Gastroesophageal sphincter (tissue), 4 donors: Measurements from ENCODE around the gene KCND2. TPM values are rescaled to one million over a fixed set of nuclear protein-coding genes. Genes with fewer than 3 reads are reported as not detected.

Experiments
- ATAC-seq: fragments of 150-250 bp; one replicate; pipeline ENCODE4 v1.9.1; 2016; ENCODE audit warnings: mild to moderate bottlenecking, moderate library complexity
- H3K27ac ChIP-seq, 4 donors: fragments of 200-600 bp; sonication (generic) in 3 of 4; 1 replicate in 3 of 4; 2 replicates in 1 of 4; pipeline ENCODE4 v1.5.1; 2016 to 2019
- H3K27me3 ChIP-seq: fragments of 200-600 bp; sonication (generic); one replicate; pipeline ENCODE4 v1.5.1; 2019
- H3K36me3 ChIP-seq, 2 donors: fragments of 200-600 bp; sonication (generic); one replicate each; pipeline ENCODE4 v1.5.1; 2019; ENCODE audit warnings: control low read depth in 1 of 2
- H3K4me1 ChIP-seq, 3 donors: fragments of 200-600 bp; sonication (generic); 1 replicate in 2 of 3; 2 replicates in 1 of 3; pipeline ENCODE4 v1.5.1; 2016 to 2019; ENCODE audit warnings: control low read depth in 2 of 3
- H3K4me3 ChIP-seq, 2 donors: fragments of 200-600 bp; sonication (generic); one replicate each; pipeline ENCODE4 v1.5.1; 2019; ENCODE audit warnings: mild to moderate bottlenecking in 1 of 2, moderate library complexity in 1 of 2
- H3K9me3 ChIP-seq, 3 donors: fragments of 200-600 bp; sonication (generic); one replicate each; pipeline ENCODE4 v1.5.1; 2017 to 2019; ENCODE audit warnings: control low read depth in 2 of 3
- EP300 ChIP-seq: sonication (generic); formaldehyde crosslinking; IDR thresholded peaks from one replicate; pipeline ENCODE4 v1.6.1; 2017; ENCODE audit warnings: antibody characterized with exemption, mild to moderate bottlenecking
- POLR2A ChIP-seq, 2 donors: fragments of 450-650 bp; IDR thresholded peaks; one replicate each; pipeline ENCODE4 v1.6.1; 2017; ENCODE audit warnings: antibody characterized with exemption in 2 of 2, mild to moderate bottlenecking in 2 of 2, moderate library complexity in 1 of 2
- POLR2AphosphoS5 ChIP-seq: sonication (generic); formaldehyde crosslinking; IDR thresholded peaks from one replicate; pipeline ENCODE4 v1.6.1; 2017; ENCODE audit warnings: antibody characterized with exemption
- WGBS, 2 donors: methylation state at CpG; one replicate each; pipeline ENCODE4 v1.1.5; 2018; ENCODE audit warnings: low coverage in 1 of 2; 5-methylcytosine and 5-hydroxymethylcytosine counted together
- total RNA-seq, 4 donors: library from RNA; depleted of rRNA; stranded (reverse); fragments of >200 nt; gene quantifications; one replicate each; pipeline ENCODE4 v1.1.0, GENCODE V29; 2016
- TF ChIP-seq, protein P1 (sequence below), 4 experiments: fragments of 200-600 bp in 2 of 4; fragments of 450-650 bp in 2 of 4; sonication (generic) in 1 of 4; IDR thresholded peaks; one replicate each; pipeline ENCODE4 v1.5.1; 2017 to 2019; ENCODE audit warnings: antibody characterized with exemption in 4 of 4, mild to moderate bottlenecking in 2 of 4, moderate library complexity in 2 of 4

Gene KCND2
- total RNA-seq, 4 donors from 2014 or later, result 0.40 to 0.93 (median 0.66) TPM

DNA sequence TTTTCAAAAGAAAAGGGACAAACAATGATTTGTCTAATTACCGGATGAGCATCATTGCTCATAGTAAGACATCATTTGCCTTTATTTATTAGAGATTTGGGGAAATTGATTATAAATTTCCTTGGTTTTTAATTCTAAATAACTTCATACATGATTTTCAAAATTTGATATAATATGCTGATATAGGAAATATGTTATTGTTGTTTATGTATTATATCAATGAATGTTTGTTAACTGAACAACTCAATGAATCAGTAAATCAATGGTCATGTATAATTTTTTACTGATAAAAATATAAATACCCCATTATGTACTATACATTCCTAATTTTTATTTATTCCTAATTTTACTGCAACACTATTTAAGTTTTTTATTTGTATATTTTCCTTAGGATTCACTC lies 327.6 kb downstream of the KCND2 start:
- no peaks in the 10 kb centered on the region for H3K27me3 ChIP-seq
- H3K4me1 ChIP-seq, result no peaks in the 10 kb centered on the region
- TF ChIP-seq POLR2A (IDR thresholded peaks at IDR 0.05) (no peak), POLR2AphosphoS5 (no peak), EP300 (no peak)
- TF ChIP-seq, protein P1, sequence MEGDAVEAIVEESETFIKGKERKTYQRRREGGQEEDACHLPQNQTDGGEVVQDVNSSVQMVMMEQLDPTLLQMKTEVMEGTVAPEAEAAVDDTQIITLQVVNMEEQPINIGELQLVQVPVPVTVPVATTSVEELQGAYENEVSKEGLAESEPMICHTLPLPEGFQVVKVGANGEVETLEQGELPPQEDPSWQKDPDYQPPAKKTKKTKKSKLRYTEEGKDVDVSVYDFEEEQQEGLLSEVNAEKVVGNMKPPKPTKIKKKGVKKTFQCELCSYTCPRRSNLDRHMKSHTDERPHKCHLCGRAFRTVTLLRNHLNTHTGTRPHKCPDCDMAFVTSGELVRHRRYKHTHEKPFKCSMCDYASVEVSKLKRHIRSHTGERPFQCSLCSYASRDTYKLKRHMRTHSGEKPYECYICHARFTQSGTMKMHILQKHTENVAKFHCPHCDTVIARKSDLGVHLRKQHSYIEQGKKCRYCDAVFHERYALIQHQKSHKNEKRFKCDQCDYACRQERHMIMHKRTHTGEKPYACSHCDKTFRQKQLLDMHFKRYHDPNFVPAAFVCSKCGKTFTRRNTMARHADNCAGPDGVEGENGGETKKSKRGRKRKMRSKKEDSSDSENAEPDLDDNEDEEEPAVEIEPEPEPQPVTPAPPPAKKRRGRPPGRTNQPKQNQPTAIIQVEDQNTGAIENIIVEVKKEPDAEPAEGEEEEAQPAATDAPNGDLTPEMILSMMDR (IDR thresholded peaks at IDR 0.05), result no peak
- no peaks in the 10 kb centered on the region for H3K9me3 ChIP-seq
- no peak overlapping the region for H3K27ac ChIP-seq
- H3K4me3 ChIP-seq, result no peak overlapping the region
- H3K36me3 ChIP-seq, result no peaks in the 10 kb centered on the region
- 82 to 100% methylated on average over 1 of the region's 1 CpG for WGBS, 2 donors
- no peak for ATAC-seq

DNA sequence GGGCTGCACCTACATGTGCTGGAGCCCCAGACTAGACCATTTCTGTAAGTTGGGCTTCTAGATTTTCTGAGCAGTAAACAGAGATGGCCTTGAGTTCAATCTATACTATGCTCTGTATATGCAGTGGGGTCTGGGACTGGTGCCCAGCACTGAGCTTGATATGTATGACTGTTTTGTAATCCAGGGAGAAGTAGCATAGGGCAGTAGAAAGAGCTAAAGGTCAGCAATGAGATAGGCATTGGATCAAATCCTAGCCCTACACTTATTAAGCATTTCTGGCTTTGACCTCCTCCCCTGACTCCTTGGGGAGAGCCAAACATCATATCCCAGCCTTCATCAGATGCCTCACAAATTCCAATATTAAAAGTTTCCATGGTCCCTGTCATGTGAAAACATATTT lies 330.4 kb downstream of the KCND2 start:
- ATAC-seq, result no peak
- Histone ChIP-seq H3K27me3 (no peaks in the 10 kb centered on the region), H3K4me3 (no peak overlapping the region), H3K27ac (no peak overlapping the region), H3K36me3 (no peaks in the 10 kb centered on the region), H3K9me3 (no peaks in the 10 kb centered on the region), H3K4me1 (no peaks in the 10 kb centered on the region)
- TF ChIP-seq POLR2AphosphoS5, result no peak
- no peak for TF ChIP-seq POLR2A (IDR thresholded peaks at IDR 0.05)
- TF ChIP-seq, protein P1 (IDR thresholded peaks at IDR 0.05), result no peak
- TF ChIP-seq EP300, result no peak

DNA sequence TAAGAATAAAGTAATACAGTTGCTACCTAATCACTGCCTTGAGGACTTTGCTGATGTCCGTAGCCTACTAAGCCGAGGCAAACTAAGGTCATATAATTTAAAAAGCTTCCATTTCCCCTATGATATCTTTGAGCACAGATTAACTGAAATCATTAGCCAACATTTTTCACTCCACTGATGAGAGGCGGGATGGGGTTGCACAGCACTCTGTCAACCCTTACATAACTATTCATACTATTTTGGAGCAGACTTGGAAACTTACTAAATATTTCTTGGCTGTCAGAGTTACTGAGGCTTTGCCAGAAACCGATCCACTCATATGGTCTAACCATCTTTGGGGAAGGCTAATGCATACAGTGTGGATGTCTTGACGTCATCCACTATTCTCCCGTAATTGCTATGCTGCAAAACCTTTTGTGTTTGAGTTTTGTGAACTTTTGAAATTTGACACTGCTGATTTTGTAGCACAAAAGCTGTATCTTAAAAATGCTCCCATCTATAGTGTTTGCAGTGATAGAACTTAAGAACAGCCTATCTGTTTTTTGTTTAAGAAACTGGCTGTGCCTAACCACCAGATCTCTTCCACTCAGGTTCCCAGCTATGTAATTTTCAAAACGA lies 336.3 kb downstream of the KCND2 start:
- H3K9me3 ChIP-seq, result no peaks in the 10 kb centered on the region
- no peak overlapping the region for H3K27ac ChIP-seq
- H3K4me3 ChIP-seq, result no peak overlapping the region
- no peak for ATAC-seq
- 49 to 53% methylated on average over 7 of the region's 7 CpGs for WGBS, 2 donors
- no peaks in the 10 kb centered on the region for H3K4me1 ChIP-seq
- H3K27me3 ChIP-seq, result no peaks in the 10 kb centered on the region
- H3K36me3 ChIP-seq, result no peaks in the 10 kb centered on the region
- TF ChIP-seq POLR2A (IDR thresholded peaks at IDR 0.05), result no peak
- TF ChIP-seq EP300, result no peak

DNA sequence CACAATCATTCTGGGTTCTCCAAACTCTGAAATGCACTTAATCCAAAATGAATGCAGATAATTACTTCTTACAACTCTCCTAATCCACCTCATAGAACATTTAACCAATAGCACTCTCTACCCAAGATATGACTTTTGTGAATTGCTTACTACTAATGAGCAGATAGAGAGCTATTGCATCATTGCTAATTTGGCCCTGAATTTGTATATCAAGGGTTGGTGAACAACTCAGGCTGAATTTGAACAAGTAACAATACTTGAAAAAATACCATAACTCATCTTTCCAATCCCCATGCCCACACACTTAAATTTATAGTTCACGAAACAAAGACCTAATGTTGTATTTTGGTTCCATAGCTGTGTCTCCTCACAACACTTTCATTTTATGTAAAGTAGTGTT lies 339.0 kb downstream of the KCND2 start:
- WGBS, 2 donors, result 94 to 100% methylated on average over 1 of the region's 1 CpG
- ATAC-seq, result no peak

DNA sequence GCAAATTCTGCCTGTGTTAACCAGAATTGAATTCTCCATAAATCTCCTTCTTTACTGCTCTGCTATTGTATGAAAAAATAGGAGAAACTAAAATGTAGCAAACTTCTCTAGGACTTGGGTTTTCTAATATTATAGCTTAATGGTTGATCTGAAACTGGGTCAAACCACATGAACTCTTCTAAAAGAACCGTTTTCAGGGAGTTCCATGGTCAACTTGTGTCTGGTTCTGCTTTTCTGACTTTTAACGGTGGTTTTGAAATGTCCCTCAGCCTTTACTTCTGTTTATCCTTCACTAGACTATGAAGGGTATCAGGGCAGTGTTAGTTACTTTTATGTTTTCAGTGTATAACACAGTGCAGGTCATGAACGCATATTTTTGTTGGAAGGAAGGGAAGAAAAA lies 342.7 kb downstream of the KCND2 start:
- TF ChIP-seq EP300, result no peak
- Histone ChIP-seq H3K4me1 (no peaks in the 10 kb centered on the region), H3K36me3 (no peaks in the 10 kb centered on the region), H3K27ac (no peak overlapping the region), H3K4me3 (no peak overlapping the region), H3K9me3 (no peaks in the 10 kb centered on the region), H3K27me3 (no peaks in the 10 kb centered on the region)
- no peak for ATAC-seq
- WGBS, 2 donors, result 51 to 84% methylated on average over 2 to 3 of the region's 3 CpGs

More for the DNA sequence above, 339.0 kb downstream of the KCND2 start:
- H3K27me3 ChIP-seq, result no peaks in the 10 kb centered on the region
- no peaks in the 10 kb centered on the region for H3K9me3 ChIP-seq
- TF ChIP-seq, protein P1 (IDR thresholded peaks at IDR 0.05), result no peak
- TF ChIP-seq POLR2A (IDR thresholded peaks at IDR 0.05), result no peak
- no peak overlapping the region for H3K4me3 ChIP-seq
- no peak overlapping the region for H3K27ac ChIP-seq
- no peaks in the 10 kb centered on the region for H3K4me1 ChIP-seq
- no peaks in the 10 kb centered on the region for H3K36me3 ChIP-seq

DNA sequence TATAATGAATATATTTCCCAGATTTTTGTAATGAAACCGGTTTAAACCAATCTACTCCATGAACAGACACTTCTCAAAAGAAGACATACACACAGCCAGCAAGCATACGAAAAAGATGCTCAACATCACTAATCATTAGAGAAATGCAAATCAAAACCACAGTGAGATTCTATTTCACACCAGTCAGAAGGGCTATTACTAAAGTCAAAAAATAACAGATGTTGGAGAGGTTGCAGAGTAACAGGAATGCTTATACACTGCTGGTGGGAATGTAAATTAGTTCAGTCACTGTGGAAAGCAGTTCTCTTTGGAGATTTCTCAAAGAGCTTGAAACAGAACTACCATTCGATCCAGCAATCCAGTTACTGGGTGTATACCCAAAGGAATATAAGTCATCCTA lies 344.3 kb downstream of the KCND2 start:
- no peak for ATAC-seq
- Histone ChIP-seq H3K27me3 (no peaks in the 10 kb centered on the region), H3K36me3 (no peaks in the 10 kb centered on the region), H3K4me3 (no peak overlapping the region), H3K27ac (no peak overlapping the region), H3K9me3 (no peaks in the 10 kb centered on the region), H3K4me1 (no peaks in the 10 kb centered on the region)
- TF ChIP-seq, protein P1 (IDR thresholded peaks at IDR 0.05), result no peak
- TF ChIP-seq POLR2AphosphoS5, result no peak
- no peak for TF ChIP-seq EP300
- TF ChIP-seq POLR2A (IDR thresholded peaks at IDR 0.05), result no peak
- WGBS, 2 donors, result 61 to 90% methylated on average over 3 of the region's 3 CpGs
